A549 (cell line): Measurements from ENCODE around the gene XRCC3. TPM values are rescaled to one million over a fixed set of nuclear protein-coding genes. Genes with fewer than 3 reads are reported as not detected.

Source experiments
- ATAC-seq, 2 experiments: fragments of 200-7000 bp in 1 of 2; fragments of >200 bp in 1 of 2; cut with Nextera tagmentation in 1 of 2; cut with Tn5 transposase in 1 of 2; 3 replicates each; pipeline versions ENCODE4 v1.8.0 to v1.9.1; 2018 to 2020; ENCODE audit warnings: mild to moderate bottlenecking in 1 of 2, moderate library complexity in 1 of 2
- CTCF ChIA-PET: fragments of 300-600 bp; sonication (Branson Sonifier 250); formaldehyde crosslinking; extraction: SDS; loops from one replicate; lab custom pipeline; 2021; ENCODE audit warnings: antibody characterized with exemption, inconsistent platforms; lab: Yijun Ruan, JAX
- POLR2A ChIA-PET: fragments of 350-600 bp; formaldehyde crosslinking; extraction: SDS; loops from one replicate; lab custom pipeline; 2021; ENCODE audit warnings: antibody characterized with exemption, inconsistent platforms; lab: Yijun Ruan, JAX
- DNase-seq, 2 experiments: peaks; one replicate each; pipeline versions ENCODE4 v3.0.0 to v3.0.0-alpha.2; 2011 to 2016; ENCODE audit warnings: low read depth in 1 of 2, low spot score in 1 of 2
- FAIRE-seq: peaks from 2 replicates; lab custom pipeline; 2011; peaks lifted over from hg19 to GRCh38; lab: Jason Lieb, UNC
- H3K27ac ChIP-seq, 2 experiments: fragments of >200 bp; sonication (Bioruptor Twin); formaldehyde crosslinking; 3 replicates each; pipeline ENCODE4 v1.5.1; 2016 to 2017
- H3K4me1 ChIP-seq: fragments of >200 bp; sonication (Bioruptor Twin); formaldehyde crosslinking; 3 replicates; pipeline ENCODE4 v1.6.1; 2016
- H3K4me2 ChIP-seq: fragments of >200 bp; sonication (Bioruptor Twin); formaldehyde crosslinking; 3 replicates; pipeline ENCODE4 v1.6.1; 2016
- H3K4me3 ChIP-seq: fragments of >200 bp; sonication (Bioruptor Twin); formaldehyde crosslinking; 3 replicates; pipeline ENCODE4 v1.5.1; 2016
- H3K9me3 ChIP-seq: fragments of >200 bp; sonication (Bioruptor Twin); formaldehyde crosslinking; 3 replicates; pipeline ENCODE4 v1.6.1; 2016
- CBX8 ChIP-seq: fragments of 200-600 bp; sonication (generic); IDR thresholded peaks from 2 replicates; pipeline ENCODE4 v1.6.1; 2016
- CEBPB ChIP-seq, 2 experiments: fragments of >200 bp in 1 of 2; sonication (Bioruptor Twin) in 1 of 2; formaldehyde crosslinking in 1 of 2; IDR thresholded peaks; 2 replicates each; pipeline ENCODE4 v1.6.1; 2012 to 2016
- CHD4 ChIP-seq: fragments of 200-600 bp; sonication (generic); IDR thresholded peaks from 2 replicates; pipeline ENCODE4 v1.6.1; 2016; ENCODE audit warnings: antibody characterized with exemption, mild to moderate bottlenecking, borderline replicate concordance
- EHF ChIP-seq: fragments of 250-450 bp; sonication (Bioruptor Pico); IDR thresholded peaks from 2 replicates; pipeline ENCODE4 v1.5.0; 2020; ENCODE audit warnings: mild to moderate bottlenecking
- EHMT2 ChIP-seq: fragments of 200-600 bp; sonication (generic); IDR thresholded peaks from 2 replicates; pipeline ENCODE4 v1.6.1; 2016; ENCODE audit warnings: antibody characterized with exemption, low read depth, mild to moderate bottlenecking, moderate library complexity
- FOXS1 ChIP-seq: fragments of 250-450 bp; sonication (Bioruptor Pico); IDR thresholded peaks from 2 replicates; pipeline ENCODE4 v1.5.0; 2020; ENCODE audit warnings: mild to moderate bottlenecking, moderate library complexity
- HDAC2 ChIP-seq: fragments of 200-600 bp; sonication (generic); IDR thresholded peaks from 2 replicates; pipeline ENCODE4 v1.6.1; 2016
- HEYL ChIP-seq: fragments of 250-450 bp; sonication (Bioruptor Pico); IDR thresholded peaks from 2 replicates; pipeline ENCODE4 v1.8.0; 2021; ENCODE audit warnings: mild to moderate bottlenecking, moderate library complexity
- HOXA7 ChIP-seq: fragments of 250-450 bp; sonication (Bioruptor Pico); IDR thresholded peaks from 2 replicates; pipeline ENCODE4 v1.5.0; 2020; ENCODE audit warnings: mild to moderate bottlenecking, moderate library complexity
- JUNB ChIP-seq: fragments of >200 bp; sonication (Bioruptor Twin); formaldehyde crosslinking; IDR thresholded peaks from 2 replicates; pipeline ENCODE4 v1.6.1; 2016
- KDM5A ChIP-seq: fragments of 200-600 bp; sonication (generic); IDR thresholded peaks from 2 replicates; pipeline ENCODE4 v1.6.1; 2016; ENCODE audit warnings: antibody characterized with exemption, mild to moderate bottlenecking
- MAFK ChIP-seq: fragments of 450-650 bp; IDR thresholded peaks from 2 replicates; pipeline ENCODE4 v1.6.1; 2014; ENCODE audit not compliant: partially characterized antibody
- NPAS2 ChIP-seq: fragments of 250-450 bp; sonication (Bioruptor Pico); IDR thresholded peaks from 2 replicates; pipeline ENCODE4 v1.8.0; 2022; ENCODE audit warnings: mild to moderate bottlenecking, moderate library complexity, borderline replicate concordance
- NR3C1 ChIP-seq: fragments of >200 bp; sonication (Bioruptor Twin); formaldehyde crosslinking; IDR thresholded peaks from 3 replicates; pipeline ENCODE4 v1.6.1; 2017
- PHF8 ChIP-seq: fragments of 200-600 bp; sonication (generic); IDR thresholded peaks from 2 replicates; pipeline ENCODE4 v1.6.1; 2016; ENCODE audit warnings: low read depth, mild to moderate bottlenecking, antibody characterized with exemption, moderate library complexity, borderline replicate concordance
- POLR2AphosphoS2 ChIP-seq: conservative IDR thresholded peaks from 2 replicates; pipeline ENCODE4 v1.6.1; 2012; ENCODE audit warnings: low read length, improper control_type of control experiment, inconsistent platforms
- RAD21 ChIP-seq, 2 experiments: fragments of >200 bp in 1 of 2; sonication (Bioruptor Twin) in 1 of 2; formaldehyde crosslinking in 1 of 2; IDR thresholded peaks in 1 of 2; conservative IDR thresholded peaks in 1 of 2; 2 replicates in 1 of 2; 3 replicates in 1 of 2; pipeline ENCODE4 v1.6.1; 2012 to 2018; ENCODE audit warnings: inconsistent platforms in 1 of 2
- RARB ChIP-seq: fragments of 250-450 bp; sonication (Bioruptor Pico); IDR thresholded peaks from 2 replicates; pipeline ENCODE4 v1.8.0; 2021; ENCODE audit warnings: mild to moderate bottlenecking, moderate library complexity
- RCOR1 ChIP-seq: fragments of 150-350 bp; IDR thresholded peaks from 2 replicates; pipeline ENCODE4 v1.6.1; 2014; ENCODE audit warnings: antibody characterized with exemption, low read length, low read depth
- SMC3 ChIP-seq: fragments of >200 bp; sonication (Bioruptor Twin); formaldehyde crosslinking; IDR thresholded peaks from 3 replicates; pipeline ENCODE4 v1.6.1; 2018; ENCODE audit warnings: inconsistent platforms
- ZC3H11A ChIP-seq: fragments of 450-650 bp; IDR thresholded peaks from 2 replicates; pipeline ENCODE4 v1.6.1; 2014; ENCODE audit warnings: antibody characterized with exemption, mild to moderate bottlenecking
- ZSCAN20 ChIP-seq: fragments of 250-450 bp; sonication (Bioruptor Pico); IDR thresholded peaks from 2 replicates; pipeline ENCODE4 v1.8.0; 2022; ENCODE audit warnings: mild to moderate bottlenecking, moderate library complexity
- WGBS: methylation state at CpG from one replicate; pipeline ENCODE4 v1.1.6; 2017; ENCODE audit errors: missing lambda C conversion rate; 5-methylcytosine and 5-hydroxymethylcytosine counted together
- polyA plus RNA-seq, 4 experiments: library from polyadenylated mRNA; depleted of rRNA in 3 of 4; stranded (reverse); fragments of >200 nt; fragmentation: RNase III in 1 of 4; extraction: RNeasy Plus Mini Kit Qiagen cat#74134 plus additional on column Dnase treatment in 1 of 4; gene quantifications; 2 replicates in 3 of 4; 3 replicates in 1 of 4; pipeline ENCODE4 v1.2.3, GENCODE V29; 2011 to 2017
- TF ChIP-seq, protein P1 (sequence below): IDR thresholded peaks from 2 replicates; pipeline ENCODE4 v1.6.1; 2012
- TF ChIP-seq, protein P2 (sequence below): fragments of >200 bp; sonication (Bioruptor Twin); formaldehyde crosslinking; IDR thresholded peaks from 3 replicates; pipeline ENCODE4 v1.6.1; 2016
- TF ChIP-seq, protein P3 (sequence below): fragments of 450-650 bp; IDR thresholded peaks from 2 replicates; pipeline ENCODE4 v1.6.1; 2014; ENCODE audit warnings: antibody characterized with exemption
- TF ChIP-seq, protein P4 (sequence below): fragments of >200 bp; sonication (Bioruptor Twin); formaldehyde crosslinking; IDR thresholded peaks from 2 replicates; pipeline ENCODE4 v1.6.1; 2016

Gene XRCC3
- polyA plus RNA-seq, 2 of the 4 experiments (the other 2 are of a cell fraction) = 23.0 to 28.1 TPM

DNA sequence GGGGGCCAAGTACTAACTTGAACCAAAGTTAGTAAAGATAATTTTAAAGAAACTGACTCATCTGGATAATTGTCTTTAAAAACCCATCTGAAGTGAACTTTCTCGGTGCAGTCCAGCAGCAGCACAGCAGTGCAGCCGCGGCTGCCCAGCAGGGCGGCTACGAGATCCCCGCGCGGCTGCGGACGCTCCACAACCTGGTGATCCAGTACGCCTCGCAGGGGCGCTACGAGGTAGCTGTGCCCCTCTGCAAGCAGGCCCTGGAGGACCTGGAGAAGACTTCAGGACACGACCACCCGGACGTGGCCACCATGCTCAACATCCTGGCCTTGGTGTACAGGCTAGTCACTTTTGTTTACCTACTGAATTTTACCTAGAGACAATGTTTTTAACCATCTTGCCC, 52.7 kb downstream of the XRCC3 start (continued):
- TF ChIP-seq, protein P1, sequence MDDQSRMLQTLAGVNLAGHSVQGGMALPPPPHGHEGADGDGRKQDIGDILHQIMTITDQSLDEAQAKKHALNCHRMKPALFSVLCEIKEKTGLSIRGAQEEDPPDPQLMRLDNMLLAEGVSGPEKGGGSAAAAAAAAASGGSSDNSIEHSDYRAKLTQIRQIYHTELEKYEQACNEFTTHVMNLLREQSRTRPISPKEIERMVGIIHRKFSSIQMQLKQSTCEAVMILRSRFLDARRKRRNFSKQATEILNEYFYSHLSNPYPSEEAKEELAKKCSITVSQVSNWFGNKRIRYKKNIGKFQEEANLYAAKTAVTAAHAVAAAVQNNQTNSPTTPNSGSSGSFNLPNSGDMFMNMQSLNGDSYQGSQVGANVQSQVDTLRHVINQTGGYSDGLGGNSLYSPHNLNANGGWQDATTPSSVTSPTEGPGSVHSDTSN = no peak
- TF ChIP-seq SMC3 = no peak

DNA sequence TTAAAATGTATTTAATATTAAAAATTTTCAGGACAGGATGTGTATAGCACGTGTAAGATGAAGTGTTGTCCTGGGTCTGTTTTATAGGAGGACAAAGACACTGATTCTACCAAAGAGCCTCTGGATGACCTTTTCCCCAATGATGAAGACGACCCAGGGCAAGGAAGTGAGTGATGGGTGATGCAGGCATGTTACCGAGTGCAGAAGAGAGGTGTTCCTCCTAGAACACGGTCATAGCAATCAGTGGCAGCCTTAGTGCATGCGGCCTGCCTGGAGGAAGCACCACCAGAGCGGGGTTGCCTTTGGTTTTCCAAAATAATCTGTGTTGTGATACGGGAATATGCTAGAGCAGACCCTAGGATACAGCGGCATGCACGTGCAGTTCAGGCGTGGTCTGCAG, 53.2 kb downstream of the XRCC3 start:
- H3K27ac ChIP-seq = no peak overlapping the region
- 83% methylated on average over 10 of the region's 10 CpGs for WGBS

DNA sequence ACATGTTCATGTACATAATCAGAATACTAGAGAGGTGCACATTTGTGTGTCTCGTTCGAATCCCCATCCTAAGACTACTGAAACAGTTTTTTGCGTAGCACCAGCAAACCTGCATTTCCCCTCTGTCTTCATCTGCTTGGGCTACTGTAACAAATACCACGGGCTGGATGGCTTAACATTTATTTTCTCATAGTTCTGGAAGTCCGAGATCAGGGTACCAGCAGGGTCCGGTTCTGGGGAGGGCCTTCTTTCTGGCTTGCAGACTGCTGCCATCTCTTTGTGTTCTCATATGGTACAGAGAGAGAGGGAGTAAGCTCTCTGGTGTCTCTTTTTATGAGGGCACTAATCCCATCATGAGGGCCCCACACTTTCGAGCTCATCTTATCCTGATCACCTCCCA, 55.6 kb downstream of the XRCC3 start:
- ATAC-seq (no peak), DNase-seq (no peak), FAIRE-seq (no peak)
- 92% methylated on average over 7 of the region's 7 CpGs for WGBS
- H3K4me1 ChIP-seq = no peaks in the 10 kb centered on the region
- no peak overlapping the region for H3K27ac ChIP-seq
- no peak overlapping the region for H3K4me3 ChIP-seq
- no peak overlapping the region for H3K4me2 ChIP-seq
- TF ChIP-seq ZC3H11A (no peak), RARB (CRISPR knock-in tag) (no peak), CEBPB (IDR thresholded peaks at IDR 0.05) (no peak), NPAS2 (no peak), JUNB (no peak), PHF8 (no peak), HOXA7 (CRISPR knock-in tag) (no peak), HEYL (CRISPR knock-in tag) (no peak), FOXS1 (CRISPR knock-in tag) (no peak), EHF (CRISPR knock-in tag) (no peak), ZSCAN20 (CRISPR knock-in tag) (no peak), RCOR1 (no peak)
- no peaks in the 10 kb centered on the region for H3K9me3 ChIP-seq
- ChIA-PET CTCF (interaction anchor here (1.3 kb wide), 1 partner anchor 9 kb away, joined by 8 read pairs; no protein-coding TSS in a partner anchor), POLR2A (no interaction called here)

More for the DNA sequence above, 53.2 kb downstream of the XRCC3 start:
- ChIA-PET CTCF (no interaction called here), POLR2A (no interaction called here)
- Histone ChIP-seq H3K4me2 (no peak overlapping the region), H3K9me3 (no peaks in the 10 kb centered on the region), H3K4me3 (no peak overlapping the region), H3K4me1 (no peaks in the 10 kb centered on the region)
- ATAC-seq = no peak
- no peak for TF ChIP-seq KDM5A
- no peak for TF ChIP-seq CHD4
- TF ChIP-seq HDAC2 = no peak
- TF ChIP-seq RARB (CRISPR knock-in tag) = no peak
- TF ChIP-seq PHF8 = no peak
- TF ChIP-seq MAFK = no peak
- no peak for TF ChIP-seq ZC3H11A
- TF ChIP-seq NR3C1 = no peak
- TF ChIP-seq EHF (CRISPR knock-in tag) = no peak
- TF ChIP-seq, protein P2, sequence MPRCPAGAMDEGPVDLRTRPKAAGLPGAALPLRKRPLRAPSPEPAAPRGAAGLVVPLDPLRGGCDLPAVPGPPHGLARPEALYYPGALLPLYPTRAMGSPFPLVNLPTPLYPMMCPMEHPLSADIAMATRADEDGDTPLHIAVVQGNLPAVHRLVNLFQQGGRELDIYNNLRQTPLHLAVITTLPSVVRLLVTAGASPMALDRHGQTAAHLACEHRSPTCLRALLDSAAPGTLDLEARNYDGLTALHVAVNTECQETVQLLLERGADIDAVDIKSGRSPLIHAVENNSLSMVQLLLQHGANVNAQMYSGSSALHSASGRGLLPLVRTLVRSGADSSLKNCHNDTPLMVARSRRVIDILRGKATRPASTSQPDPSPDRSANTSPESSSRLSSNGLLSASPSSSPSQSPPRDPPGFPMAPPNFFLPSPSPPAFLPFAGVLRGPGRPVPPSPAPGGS = no peak
- TF ChIP-seq POLR2AphosphoS2 = no peak
- TF ChIP-seq, protein P3, sequence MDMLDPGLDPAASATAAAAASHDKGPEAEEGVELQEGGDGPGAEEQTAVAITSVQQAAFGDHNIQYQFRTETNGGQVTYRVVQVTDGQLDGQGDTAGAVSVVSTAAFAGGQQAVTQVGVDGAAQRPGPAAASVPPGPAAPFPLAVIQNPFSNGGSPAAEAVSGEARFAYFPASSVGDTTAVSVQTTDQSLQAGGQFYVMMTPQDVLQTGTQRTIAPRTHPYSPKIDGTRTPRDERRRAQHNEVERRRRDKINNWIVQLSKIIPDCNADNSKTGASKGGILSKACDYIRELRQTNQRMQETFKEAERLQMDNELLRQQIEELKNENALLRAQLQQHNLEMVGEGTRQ = no peak
- no peak for TF ChIP-seq RAD21 (conservative IDR thresholded peaks at IDR 0.05 in 1 of 2, IDR thresholded peaks at IDR 0.05 in 1 of 2)
- no peak for TF ChIP-seq EHMT2
- TF ChIP-seq, protein P4, sequence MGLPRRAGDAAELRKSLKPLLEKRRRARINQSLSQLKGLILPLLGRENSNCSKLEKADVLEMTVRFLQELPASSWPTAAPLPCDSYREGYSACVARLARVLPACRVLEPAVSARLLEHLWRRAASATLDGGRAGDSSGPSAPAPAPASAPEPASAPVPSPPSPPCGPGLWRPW = no peak
- TF ChIP-seq CEBPB (IDR thresholded peaks at IDR 0.05) = no peak
- TF ChIP-seq CBX8 = no peak
- DNase-seq = no peak
- FAIRE-seq = no peak
